ENCODE data around the gene DEGS2.

Gene DEGS2

GRCh38 chr14:100145682-100146464 lies 13.6 kb downstream of the DEGS2 start:
- no peaks in the 10 kb centered on the region for H3K9me3 ChIP-seq (ENCODE audit: severe bottlenecking)
- DNase-seq (ENCODE audit: low spot score) (no peak), ATAC-seq (ENCODE audit: low read depth) (no peak)
- H3K4me1 ChIP-seq (ENCODE audit: insufficient read depth, poor library complexity, severe bottlenecking): peaks cover 8% of the 10 kb centered on the region
- no peak overlapping the region for H3K4me3 ChIP-seq (ENCODE audit: severe bottlenecking)
- no peaks in the 10 kb centered on the region for H3K27me3 ChIP-seq (ENCODE audit: insufficient read depth, poor library complexity, severe bottlenecking)
- no peaks in the 10 kb centered on the region for H3K36me3 ChIP-seq (ENCODE audit: low read depth)
- no peak overlapping the region for H3K27ac ChIP-seq (ENCODE audit: poor library complexity, severe bottlenecking)
- TF ChIP-seq CTCF (IDR thresholded peaks at IDR 0.05; ENCODE audit: poor library complexity, severe bottlenecking): no peak

GRCh38 chr14:100144996-100145646 lies 14.3 kb downstream of the DEGS2 start:
- Histone ChIP-seq H3K9me3 (ENCODE audit: severe bottlenecking) (no peaks in the 10 kb centered on the region), H3K27me3 (ENCODE audit: insufficient read depth, poor library complexity, severe bottlenecking) (no peaks in the 10 kb centered on the region), H3K4me3 (ENCODE audit: severe bottlenecking) (no peak overlapping the region), H3K4me1 (ENCODE audit: insufficient read depth, poor library complexity, severe bottlenecking) (peaks cover 2% of the 10 kb centered on the region), H3K36me3 (ENCODE audit: low read depth) (no peaks in the 10 kb centered on the region), H3K27ac (ENCODE audit: poor library complexity, severe bottlenecking) (no peak overlapping the region)
- ATAC-seq (ENCODE audit: low read depth) (peak; percentile 2; the same call in 1 of the 3 replicates), DNase-seq (ENCODE audit: low spot score) (no peak)
- no peak for TF ChIP-seq CTCF (IDR thresholded peaks at IDR 0.05; ENCODE audit: poor library complexity, severe bottlenecking)

GRCh38 chr14:100144645-100144995 lies 14.8 kb downstream of the DEGS2 start:
- no peak for ATAC-seq (ENCODE audit: low read depth)
- no peaks in the 10 kb centered on the region for H3K27me3 ChIP-seq (ENCODE audit: insufficient read depth, poor library complexity, severe bottlenecking)
- DNase-seq (ENCODE audit: low spot score): no peak
- H3K36me3 ChIP-seq (ENCODE audit: low read depth): no peaks in the 10 kb centered on the region
- no peak overlapping the region for H3K27ac ChIP-seq (ENCODE audit: poor library complexity, severe bottlenecking)
- H3K4me3 ChIP-seq (ENCODE audit: severe bottlenecking): no peak overlapping the region
- TF ChIP-seq CTCF (IDR thresholded peaks at IDR 0.05; ENCODE audit: poor library complexity, severe bottlenecking): no peak
- no peaks in the 10 kb centered on the region for H3K4me1 ChIP-seq (ENCODE audit: insufficient read depth, poor library complexity, severe bottlenecking)
- H3K9me3 ChIP-seq (ENCODE audit: severe bottlenecking): no peaks in the 10 kb centered on the region

- Histone ChIP-seq H3K4me3 (ENCODE audit: severe bottlenecking) (no peak overlapping the region), H3K36me3 (ENCODE audit: low read depth) (no peaks in the 10 kb centered on the region), H3K9me3 (ENCODE audit: severe bottlenecking) (no peaks in the 10 kb centered on the region), H3K27ac (ENCODE audit: poor library complexity, severe bottlenecking) (no peak overlapping the region), H3K4me1 (ENCODE audit: insufficient read depth, poor library complexity, severe bottlenecking) (no peaks in the 10 kb centered on the region), H3K27me3 (ENCODE audit: insufficient read depth, poor library complexity, severe bottlenecking) (no peaks in the 10 kb centered on the region)
- DNase-seq (ENCODE audit: low spot score) (no peak), ATAC-seq (ENCODE audit: low read depth) (no peak)
- no peak for TF ChIP-seq CTCF (IDR thresholded peaks at IDR 0.05; ENCODE audit: poor library complexity, severe bottlenecking)
These were observed 15.5 kb downstream of the DEGS2 start for GRCh38 chr14:100143934-100144333.

- H3K27ac ChIP-seq (ENCODE audit: poor library complexity, severe bottlenecking): no peak overlapping the region
- H3K4me3 ChIP-seq (ENCODE audit: severe bottlenecking): no peak overlapping the region
- H3K4me1 ChIP-seq (ENCODE audit: insufficient read depth, poor library complexity, severe bottlenecking): no peaks in the 10 kb centered on the region
- TF ChIP-seq CTCF (IDR thresholded peaks at IDR 0.05; ENCODE audit: poor library complexity, severe bottlenecking): no peak
- ATAC-seq (ENCODE audit: low read depth): no peak
- no peaks in the 10 kb centered on the region for H3K9me3 ChIP-seq (ENCODE audit: severe bottlenecking)
- no peak for DNase-seq (ENCODE audit: low spot score)
- no peaks in the 10 kb centered on the region for H3K27me3 ChIP-seq (ENCODE audit: insufficient read depth, poor library complexity, severe bottlenecking)
- H3K36me3 ChIP-seq (ENCODE audit: low read depth): no peaks in the 10 kb centered on the region
These were observed 15.9 kb downstream of the DEGS2 start for GRCh38 chr14:100143523-100143922.

Measured in RWPE2 (cell line).